Kidney glomerular epithelial cell (primary cell): ENCODE data around the gene SOX5.
"Not testable (repeated sequence)": the region's sequence is repeated elsewhere in the genome, so short reads cannot be mapped to it uniquely, and the experiment has no call there.

Source experiments
- DNase-seq: peaks from one replicate; lab custom pipeline; 2025; lab: John Stamatoyannopoulos, UW

Gene SOX5

GRCh38 chr12:23540572-23540971 is 408.9 kb downstream of the SOX5 start:
- no peak for DNase-seq

GRCh38 chr12:23536293-23536692 is 413.2 kb downstream of the SOX5 start:
- DNase-seq: no peak

GRCh38 chr12:23535441-23535840 is 414.0 kb downstream of the SOX5 start:
- no peak for DNase-seq

- no peak for DNase-seq
These were observed 415.3 kb downstream of the SOX5 start for GRCh38 chr12:23534196-23534595.

- DNase-seq: no peak
These were observed 415.8 kb downstream of the SOX5 start for GRCh38 chr12:23533699-23534098.

GRCh38 chr12:23533265-23533664 is 416.2 kb downstream of the SOX5 start:
- no peak for DNase-seq

GRCh38 chr12:23528316-23528715 is 421.2 kb downstream of the SOX5 start:
- no peak for DNase-seq

GRCh38 chr12:23525450-23526072 is 423.9 kb downstream of the SOX5 start:
- DNase-seq: no peak

- no peak for DNase-seq
These were observed 426.1 kb downstream of the SOX5 start for GRCh38 chr12:23523339-23523738.

- not testable (repeated sequence) for DNase-seq
These were observed 430.0 kb downstream of the SOX5 start for GRCh38 chr12:23519444-23519843.

- DNase-seq: not testable (repeated sequence)
These were observed 433.7 kb downstream of the SOX5 start for GRCh38 chr12:23515785-23516184.

GRCh38 chr12:23510484-23510883 is 439.0 kb downstream of the SOX5 start:
- no peak for DNase-seq

- not testable (repeated sequence) for DNase-seq
These were observed 439.6 kb downstream of the SOX5 start for GRCh38 chr12:23509832-23510231.

- not testable (repeated sequence) for DNase-seq
These were observed 441.7 kb downstream of the SOX5 start for GRCh38 chr12:23507785-23508184.

- not testable (repeated sequence) for DNase-seq
These were observed 443.7 kb downstream of the SOX5 start for GRCh38 chr12:23505736-23506135.

GRCh38 chr12:23504641-23505399 is 444.6 kb downstream of the SOX5 start:
- DNase-seq: no peak

GRCh38 chr12:23504043-23504442 is 445.4 kb downstream of the SOX5 start:
- no peak for DNase-seq

- no peak for DNase-seq
These were observed 445.9 kb downstream of the SOX5 start for GRCh38 chr12:23503544-23503943.

- DNase-seq: no peak
These were observed 447.2 kb downstream of the SOX5 start for GRCh38 chr12:23502259-23502658.

GRCh38 chr12:23495472-23495871 is 454.0 kb downstream of the SOX5 start:
- DNase-seq: no peak

- DNase-seq: no peak
These were observed 455.8 kb downstream of the SOX5 start for GRCh38 chr12:23493672-23494071.

GRCh38 chr12:23491029-23491428 is 458.4 kb downstream of the SOX5 start:
- not testable (repeated sequence) for DNase-seq

- no peak for DNase-seq
These were observed 461.3 kb downstream of the SOX5 start for GRCh38 chr12:23488130-23488529.

- no peak for DNase-seq
These were observed 465.2 kb downstream of the SOX5 start for GRCh38 chr12:23484238-23484637.
